Measurements from ENCODE around the gene KIRREL3.

Gene KIRREL3

DNA sequence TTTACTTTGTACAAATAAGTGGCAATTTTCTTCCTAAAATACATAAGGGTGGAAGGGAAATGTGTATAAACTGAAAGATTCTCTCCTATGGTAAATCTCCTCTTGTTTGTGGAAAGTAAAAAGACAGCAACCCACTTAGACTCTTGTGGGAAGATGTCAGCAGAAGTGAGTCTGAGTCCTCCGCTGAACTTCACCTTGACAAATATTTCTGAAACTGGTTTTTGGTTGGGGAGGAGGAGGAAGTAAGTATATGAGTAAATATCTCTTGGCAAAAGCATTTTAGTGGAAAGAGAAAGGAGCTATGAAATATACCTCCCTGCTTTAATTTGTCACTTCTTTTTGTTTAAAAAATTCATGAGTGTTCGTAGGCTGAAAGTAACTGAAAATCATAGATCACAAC lies 196.2 kb downstream of the KIRREL3 start:
- no peak for DNase-seq (ENCODE audit: low read depth)
- H3K4me3 ChIP-seq (ENCODE audit: control insufficient read depth, low read depth, low read length) = no peak overlapping the region
- TF ChIP-seq, protein P1, sequence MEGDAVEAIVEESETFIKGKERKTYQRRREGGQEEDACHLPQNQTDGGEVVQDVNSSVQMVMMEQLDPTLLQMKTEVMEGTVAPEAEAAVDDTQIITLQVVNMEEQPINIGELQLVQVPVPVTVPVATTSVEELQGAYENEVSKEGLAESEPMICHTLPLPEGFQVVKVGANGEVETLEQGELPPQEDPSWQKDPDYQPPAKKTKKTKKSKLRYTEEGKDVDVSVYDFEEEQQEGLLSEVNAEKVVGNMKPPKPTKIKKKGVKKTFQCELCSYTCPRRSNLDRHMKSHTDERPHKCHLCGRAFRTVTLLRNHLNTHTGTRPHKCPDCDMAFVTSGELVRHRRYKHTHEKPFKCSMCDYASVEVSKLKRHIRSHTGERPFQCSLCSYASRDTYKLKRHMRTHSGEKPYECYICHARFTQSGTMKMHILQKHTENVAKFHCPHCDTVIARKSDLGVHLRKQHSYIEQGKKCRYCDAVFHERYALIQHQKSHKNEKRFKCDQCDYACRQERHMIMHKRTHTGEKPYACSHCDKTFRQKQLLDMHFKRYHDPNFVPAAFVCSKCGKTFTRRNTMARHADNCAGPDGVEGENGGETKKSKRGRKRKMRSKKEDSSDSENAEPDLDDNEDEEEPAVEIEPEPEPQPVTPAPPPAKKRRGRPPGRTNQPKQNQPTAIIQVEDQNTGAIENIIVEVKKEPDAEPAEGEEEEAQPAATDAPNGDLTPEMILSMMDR (IDR thresholded peaks at IDR 0.05; ENCODE audit: control insufficient read depth, insufficient read depth, low read depth, low read length, missing control alignments) = no peak

DNA sequence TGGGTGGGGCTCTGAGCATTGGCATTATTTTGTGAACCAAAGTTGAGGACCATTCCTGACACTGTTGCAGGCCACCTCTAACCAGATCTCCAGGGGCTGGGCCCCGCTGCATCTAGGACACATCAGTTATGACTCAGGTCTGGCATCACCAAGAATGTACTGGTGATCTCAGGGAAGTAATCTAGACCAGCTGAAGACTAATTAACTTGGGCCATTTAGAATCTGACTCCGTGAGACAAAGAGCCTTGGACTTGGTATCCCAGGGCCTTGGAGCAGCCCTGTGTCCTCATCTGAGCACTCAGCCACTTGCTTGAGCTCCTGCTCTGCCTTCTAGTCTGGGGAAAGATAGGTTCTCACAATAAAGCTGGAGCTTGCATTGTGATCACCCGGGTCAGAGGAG lies 200.6 kb downstream of the KIRREL3 start:
- TF ChIP-seq, protein P1 (IDR thresholded peaks at IDR 0.05; ENCODE audit: control insufficient read depth, insufficient read depth, low read depth, low read length, missing control alignments) = no peak
- peak; percentile 55 for DNase-seq (ENCODE audit: low read depth)
- no peak overlapping the region for H3K4me3 ChIP-seq (ENCODE audit: control insufficient read depth, low read depth, low read length)

GRCh38 chr11:126797457-126798169 lies 203.0 kb downstream of the KIRREL3 start:
- H3K4me3 ChIP-seq (ENCODE audit: control insufficient read depth, low read depth, low read length) = no peak overlapping the region
- no peak for DNase-seq (ENCODE audit: low read depth)
- TF ChIP-seq, protein P1 (IDR thresholded peaks at IDR 0.05; ENCODE audit: control insufficient read depth, insufficient read depth, low read depth, low read length, missing control alignments) = no peak

DNA sequence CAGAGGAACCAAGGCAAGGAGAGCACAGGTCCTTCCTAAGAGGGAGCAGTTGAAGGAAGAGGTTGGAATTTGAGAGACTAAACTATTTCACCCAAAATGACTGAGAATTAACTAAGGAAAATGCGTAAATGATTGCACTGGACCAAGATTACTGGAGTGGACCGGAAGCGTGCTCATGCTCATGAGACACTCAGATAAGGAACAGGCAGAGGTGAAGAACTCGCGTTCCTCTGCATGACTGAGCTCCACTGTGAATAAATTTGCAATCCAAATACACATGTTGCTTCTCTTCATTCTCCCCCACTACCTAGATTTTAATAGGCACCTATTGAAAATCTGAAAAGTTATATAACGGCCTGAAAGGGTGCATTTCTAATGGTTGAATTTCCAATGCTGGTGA lies 207.0 kb downstream of the KIRREL3 start:
- no peak for DNase-seq (ENCODE audit: low read depth)
- TF ChIP-seq, protein P1 (IDR thresholded peaks at IDR 0.05; ENCODE audit: control insufficient read depth, insufficient read depth, low read depth, low read length, missing control alignments) = no peak
- H3K4me3 ChIP-seq (ENCODE audit: control insufficient read depth, low read depth, low read length) = no peak overlapping the region

DNA sequence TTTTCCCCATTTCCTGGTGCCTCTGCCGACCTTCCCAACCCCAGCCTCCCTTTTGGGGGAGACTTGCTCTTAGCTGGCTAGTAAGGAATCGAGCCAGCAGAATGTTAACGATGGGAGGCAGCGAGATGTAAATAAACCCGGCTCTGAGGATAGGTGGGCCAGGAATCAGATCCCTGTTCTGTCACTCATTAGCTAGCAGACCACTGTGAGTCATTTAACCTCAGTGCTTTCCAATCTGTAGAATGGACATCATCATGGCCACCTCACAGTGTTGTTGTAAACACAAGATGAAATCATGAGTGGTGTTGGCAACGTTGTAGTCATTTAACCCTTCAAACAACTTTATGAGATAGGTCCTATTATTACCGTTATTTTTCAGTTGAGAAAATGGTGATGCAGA lies 208.6 kb downstream of the KIRREL3 start:
- H3K4me3 ChIP-seq (ENCODE audit: control insufficient read depth, low read depth, low read length) = no peak overlapping the region
- no peak for DNase-seq (ENCODE audit: low read depth)
- TF ChIP-seq, protein P1 (IDR thresholded peaks at IDR 0.05; ENCODE audit: control insufficient read depth, insufficient read depth, low read depth, low read length, missing control alignments) = no peak

DNA sequence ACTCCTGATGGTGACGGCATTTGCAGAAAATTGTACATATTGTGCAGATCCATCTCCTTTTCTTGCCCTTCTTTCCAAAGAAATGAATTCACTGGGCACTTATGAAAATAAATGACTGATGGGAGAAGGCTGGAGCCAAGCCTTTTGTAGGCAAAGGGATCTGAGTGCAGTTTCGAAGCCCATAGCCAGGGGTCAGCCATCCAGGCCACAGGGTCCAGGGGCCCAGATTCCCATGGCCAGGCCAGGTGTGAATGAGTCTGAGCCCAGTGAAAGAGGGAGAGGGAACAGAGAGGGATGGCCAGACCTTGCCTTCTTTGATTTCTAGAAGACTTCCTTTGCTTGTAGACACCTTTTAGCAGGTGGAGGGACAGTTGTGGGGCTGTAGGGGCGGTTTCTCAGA lies 209.1 kb downstream of the KIRREL3 start:
- DNase-seq (ENCODE audit: low read depth) = no peak
- TF ChIP-seq, protein P1 (IDR thresholded peaks at IDR 0.05; ENCODE audit: control insufficient read depth, insufficient read depth, low read depth, low read length, missing control alignments) = no peak
- H3K4me3 ChIP-seq (ENCODE audit: control insufficient read depth, low read depth, low read length) = no peak overlapping the region
